ENCODE results near the gene NACC2. TPM values are rescaled to one million over a fixed set of nuclear protein-coding genes. Genes with fewer than 3 reads are reported as not detected.

The NACC2 gene
- total RNA-seq, 4 donors from 2014 or later: 22.9 to 37.6 (median 24.8) TPM

- no peak for ATAC-seq (ENCODE audit: low FRiP score)
- no peak for DNase-seq (ENCODE audit: low spot score)
- TF ChIP-seq CTCF (IDR thresholded peaks at IDR 0.05): no peak
Measured at GRCh38 chr9:136001231-136001630, 93.9 kb downstream of the NACC2 start.

DNA sequence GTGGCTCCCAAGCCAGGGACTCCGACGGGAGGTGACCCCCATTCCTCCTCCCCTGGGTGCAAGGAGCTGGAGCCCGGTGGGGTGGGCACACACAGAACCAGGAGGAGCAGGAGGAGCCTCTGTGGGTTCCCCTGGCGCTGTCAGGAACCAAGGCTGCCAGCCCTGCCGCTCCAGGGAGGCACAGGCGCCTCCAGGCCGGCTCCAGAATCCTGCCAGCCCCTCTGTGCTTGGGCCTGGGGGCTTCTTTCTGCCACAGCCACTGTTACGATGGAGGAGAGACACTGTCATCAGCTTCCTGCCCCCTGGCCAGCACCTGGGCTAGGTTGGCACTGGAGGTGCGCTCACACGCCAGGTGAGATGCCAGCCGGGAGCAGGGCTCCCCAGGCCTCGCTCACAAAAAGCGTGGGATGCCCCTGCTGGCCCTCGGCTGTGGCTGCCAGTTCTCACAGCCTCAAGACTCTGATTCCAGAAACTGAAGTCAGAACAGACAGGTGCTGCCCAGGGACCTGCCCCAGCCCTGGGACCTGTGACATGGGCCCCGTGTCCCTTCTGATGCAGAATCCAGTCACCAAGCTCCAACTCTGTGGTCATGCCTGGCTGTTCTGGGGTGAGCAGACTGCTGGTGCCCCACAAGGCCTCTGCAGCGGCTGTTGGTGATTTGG, 96.5 kb downstream of the NACC2 start:
- no peak for ATAC-seq (ENCODE audit: low FRiP score)
- TF ChIP-seq CTCF (IDR thresholded peaks at IDR 0.05): no peak
- no peak for DNase-seq (ENCODE audit: low spot score)

GRCh38 chr9:135998016-135998380, 97.1 kb downstream of the NACC2 start:
- no peak for DNase-seq (ENCODE audit: low spot score)
- no peak for ATAC-seq (ENCODE audit: low FRiP score)
- no peak for TF ChIP-seq CTCF (IDR thresholded peaks at IDR 0.05)

- ATAC-seq (ENCODE audit: low FRiP score) (no peak), DNase-seq (ENCODE audit: low spot score) (no peak)
- no peak for TF ChIP-seq CTCF (IDR thresholded peaks at IDR 0.05)
Measured at GRCh38 chr9:135997090-135998015, 97.7 kb downstream of the NACC2 start.

GRCh38 chr9:135995816-135996215, 99.3 kb downstream of the NACC2 start:
- DNase-seq (ENCODE audit: low spot score) (no peak), ATAC-seq (ENCODE audit: low FRiP score) (no peak)
- TF ChIP-seq CTCF (IDR thresholded peaks at IDR 0.05): no peak

DNA sequence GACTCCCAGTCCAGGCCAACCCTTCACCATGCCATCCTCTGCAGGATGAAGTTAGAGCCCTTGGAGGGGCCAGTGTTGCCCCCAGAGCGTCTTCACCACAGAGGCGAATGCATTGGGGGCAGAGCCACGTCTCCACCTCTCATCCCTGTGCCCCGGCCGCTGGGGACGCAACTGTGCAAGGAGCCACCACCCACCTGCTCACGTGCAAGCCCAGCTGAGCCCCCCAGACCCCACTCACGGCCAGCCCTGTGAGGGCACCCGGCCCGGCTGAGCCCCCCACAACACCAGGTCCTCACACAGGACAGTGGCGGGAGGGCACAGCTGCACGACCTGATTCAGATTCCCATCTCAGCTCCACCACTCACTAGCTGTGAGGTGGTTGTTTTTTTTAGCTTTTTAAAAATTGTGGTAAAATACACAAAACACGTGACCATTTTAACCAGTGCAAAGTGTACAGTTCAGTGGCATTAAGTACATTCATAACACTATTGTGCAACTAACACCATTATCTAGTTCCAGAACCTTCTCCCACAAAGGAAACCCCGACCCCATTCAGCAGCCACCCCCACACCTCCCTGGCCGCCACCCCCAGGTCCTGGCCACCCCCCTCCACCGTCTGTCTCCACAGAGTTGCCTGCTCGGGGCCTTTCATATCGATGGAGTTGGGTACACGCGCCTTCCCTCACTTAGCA, 100.4 kb downstream of the NACC2 start:
- ATAC-seq (ENCODE audit: low FRiP score): no peak
- DNase-seq (ENCODE audit: low spot score): no peak
- TF ChIP-seq CTCF (IDR thresholded peaks at IDR 0.05): no peak

Measured in omental fat pad (tissue), 4 donors.